Erythroblast (primary cell): Measurements from ENCODE around the gene ZNF548.

Experiments
- GATA1 ChIP-seq: IDR thresholded peaks from 2 replicates; pipeline ENCODE4 v1.6.1; 2011; ENCODE audit warnings: low read depth, mild to moderate bottlenecking, control low read depth, low read length, moderate library complexity
- POLR2A ChIP-seq: IDR thresholded peaks from 2 replicates; pipeline ENCODE4 v1.6.1; 2011; ENCODE audit warnings: mild to moderate bottlenecking, low read length

- TF ChIP-seq POLR2A (no peak), GATA1 (no peak)
Observed at GRCh38 chr19:57389194-57389729, 392 bp upstream of the ZNF548 start.
